HUES48 (cell line): ENCODE measurements around the gene HK1.
A peak's percentile ranks its signal among the peaks of the same experiment; 100 is the strongest.

Experiments
- H3K27ac ChIP-seq: one replicate; pipeline ENCODE4 v1.7.0; 2013; ENCODE audit warnings: low read depth, low read length, inconsistent platforms
- H3K27me3 ChIP-seq: 2 replicates; pipeline ENCODE4 v1.6.1; 2013; ENCODE audit warnings: mild to moderate bottlenecking, low read length; ENCODE audit not compliant: control insufficient read depth, insufficient read depth
- H3K36me3 ChIP-seq: 2 replicates; pipeline ENCODE4 v1.6.1; 2013; ENCODE audit warnings: low read length; ENCODE audit not compliant: control insufficient read depth, insufficient read depth
- H3K4me1 ChIP-seq: 2 replicates; pipeline ENCODE4 v1.6.1; 2013; ENCODE audit warnings: mild to moderate bottlenecking, low read length; ENCODE audit not compliant: control insufficient read depth, insufficient read depth
- H3K4me3 ChIP-seq: 2 replicates; pipeline ENCODE4 v1.5.1; 2013; ENCODE audit warnings: mild to moderate bottlenecking, low read depth, low read length
- H3K9ac ChIP-seq: 2 replicates; pipeline ENCODE4 v1.6.1; 2013; ENCODE audit warnings: mild to moderate bottlenecking, low read depth, low read length, moderate library complexity
- H3K9me3 ChIP-seq: 2 replicates; pipeline ENCODE4 v1.6.1; 2013; ENCODE audit warnings: low read length; ENCODE audit not compliant: control insufficient read depth, insufficient read depth

Gene HK1

DNA sequence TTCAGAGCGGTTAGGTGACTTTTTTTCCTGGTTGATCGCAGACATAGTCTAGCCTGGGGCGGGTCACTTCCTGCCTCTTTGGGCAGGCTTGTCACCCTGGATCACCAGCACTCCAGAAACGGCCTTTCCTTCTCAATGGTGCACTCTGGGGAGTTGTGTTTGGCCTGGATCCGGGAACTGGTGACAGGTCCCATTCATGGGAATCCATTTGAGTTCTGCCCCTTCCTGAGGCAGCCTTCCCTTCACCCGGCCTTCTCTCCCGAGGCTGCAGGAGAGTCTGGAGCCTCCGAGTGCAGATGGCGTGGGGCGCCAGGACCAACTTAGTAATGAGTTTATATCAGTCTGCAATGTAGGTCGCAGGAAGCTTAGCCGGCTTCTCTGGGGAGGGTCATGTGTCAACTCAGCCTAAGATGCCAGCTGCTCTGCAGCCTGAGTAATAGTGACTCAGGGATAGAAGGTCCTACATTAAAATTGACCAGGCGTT, 84.2 kb downstream of the HK1 start:
- Histone ChIP-seq H3K9ac (no peak overlapping the region), H3K4me1 (peaks cover 10% of the 10 kb centered on the region; the same call in 1 of the 2 replicates), H3K27ac (no peak overlapping the region), H3K9me3 (no peaks in the 10 kb centered on the region), H3K36me3 (peaks cover 65% of the 10 kb centered on the region), H3K27me3 (no peaks in the 10 kb centered on the region), H3K4me3 (no peak overlapping the region)

DNA sequence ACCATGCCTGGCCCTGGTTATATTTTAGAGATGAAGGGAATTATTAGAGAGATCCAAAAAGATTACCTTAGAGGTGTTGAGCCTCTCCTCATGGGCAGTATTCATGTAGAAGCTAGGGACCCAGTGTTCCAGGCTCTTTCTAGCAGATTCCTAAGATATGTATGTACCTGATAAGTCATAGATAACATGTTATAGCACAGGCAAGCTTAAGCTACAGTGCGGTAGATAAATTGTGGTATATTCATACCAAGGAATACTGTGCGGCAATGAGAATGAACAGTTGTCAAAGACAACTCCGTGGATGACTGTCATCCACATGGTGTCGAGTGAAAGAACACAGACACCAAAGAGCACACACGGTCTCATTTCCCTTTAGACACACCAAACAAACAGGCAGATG, 85.4 kb downstream of the HK1 start:
- Histone ChIP-seq H3K27ac (no peak overlapping the region), H3K27me3 (no peaks in the 10 kb centered on the region), H3K36me3 (peaks cover 75% of the 10 kb centered on the region), H3K4me1 (peaks cover 10% of the 10 kb centered on the region; the same call in 1 of the 2 replicates), H3K9me3 (no peaks in the 10 kb centered on the region), H3K9ac (no peak overlapping the region), H3K4me3 (no peak overlapping the region)

DNA sequence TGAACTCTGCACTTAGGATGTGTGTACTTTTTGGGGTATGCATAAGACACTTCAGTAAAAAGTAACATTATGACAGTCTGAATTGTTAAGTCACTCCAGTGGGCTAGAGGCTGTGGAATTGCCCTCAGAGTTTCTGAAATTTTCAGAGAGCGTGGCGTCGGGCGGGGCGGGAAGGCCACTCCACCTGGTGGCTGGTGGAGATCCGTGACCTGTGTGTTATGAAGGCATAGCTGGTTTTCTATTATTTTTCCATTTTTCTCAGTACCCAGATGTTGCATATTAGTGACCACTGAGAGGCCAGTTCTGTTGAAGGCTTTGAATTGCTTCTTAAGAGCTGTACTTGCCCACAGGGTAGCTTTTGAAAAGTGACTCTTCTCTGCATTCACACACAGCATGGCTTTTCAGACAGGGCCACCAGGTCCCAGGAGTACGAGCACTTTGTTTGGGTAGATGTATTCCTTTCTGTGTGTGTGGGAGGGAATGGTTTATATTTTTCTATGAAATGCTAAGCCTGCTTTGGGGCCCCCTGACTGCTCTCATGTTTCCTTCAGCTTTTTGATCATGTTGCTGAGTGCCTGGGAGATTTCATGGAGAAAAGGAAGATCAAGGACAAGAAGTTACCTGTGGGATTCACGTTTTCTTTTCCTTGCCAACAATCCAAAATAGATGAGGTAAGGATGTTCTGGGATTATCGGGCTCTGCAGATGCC, 86.1 kb downstream of the HK1 start:
- Histone ChIP-seq H3K9me3 (no peaks in the 10 kb centered on the region), H3K27ac (no peak overlapping the region), H3K4me1 (peaks cover 6% of the 10 kb centered on the region; the same call in 1 of the 2 replicates), H3K27me3 (no peaks in the 10 kb centered on the region), H3K36me3 (peaks cover 82% of the 10 kb centered on the region), H3K4me3 (no peak overlapping the region), H3K9ac (no peak overlapping the region)

DNA sequence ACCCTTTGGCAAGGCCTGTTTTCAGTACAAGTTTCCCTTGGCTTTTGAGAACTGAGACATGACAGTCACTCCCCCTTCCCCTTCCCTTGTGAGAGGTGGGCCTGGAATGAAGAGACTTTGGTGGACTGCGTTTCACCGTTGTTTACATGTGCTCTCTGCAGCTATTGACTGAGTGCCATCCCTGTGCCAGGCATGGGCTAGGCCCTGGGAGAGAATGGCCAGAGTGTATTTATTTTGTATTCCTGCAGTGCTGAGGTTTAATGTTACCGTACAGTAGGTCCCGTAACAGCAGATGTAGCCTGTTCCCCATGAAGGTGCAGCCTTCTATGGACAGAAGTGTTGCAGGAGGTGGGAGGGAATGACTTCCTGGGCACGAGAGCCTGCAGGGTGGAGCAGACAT, 88.4 kb downstream of the HK1 start:
- Histone ChIP-seq H3K4me1 (no peaks in the 10 kb centered on the region; the same call in 1 of the 2 replicates), H3K27me3 (no peaks in the 10 kb centered on the region), H3K9ac (no peak overlapping the region), H3K4me3 (no peak overlapping the region), H3K36me3 (peaks cover 82% of the 10 kb centered on the region), H3K9me3 (no peaks in the 10 kb centered on the region), H3K27ac (no peak overlapping the region)

DNA sequence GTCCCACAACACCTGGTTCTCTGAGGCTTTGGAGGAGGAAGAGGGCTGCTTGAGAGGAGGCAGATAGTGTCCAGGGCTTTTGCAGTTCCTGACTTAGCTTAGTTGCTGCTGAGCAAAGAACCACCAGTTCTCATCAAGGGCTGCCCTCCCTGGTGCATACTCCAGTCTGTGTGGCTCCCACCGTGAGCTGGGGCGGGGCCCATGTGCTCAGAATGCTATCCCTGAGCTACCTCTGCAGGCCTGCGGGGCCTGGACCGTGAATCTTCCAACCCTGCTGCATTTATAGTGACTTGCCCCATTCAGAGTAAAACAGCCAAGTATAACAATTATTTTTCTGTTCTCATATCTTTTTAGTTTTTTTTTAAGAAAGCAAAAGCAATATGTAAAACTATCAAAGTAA, 89.2 kb downstream of the HK1 start:
- no peaks in the 10 kb centered on the region; the same call in 1 of the 2 replicates for H3K4me1 ChIP-seq
- no peak overlapping the region for H3K9ac ChIP-seq
- peaks cover 89% of the 10 kb centered on the region for H3K36me3 ChIP-seq
- H3K4me3 ChIP-seq: no peak overlapping the region
- no peak overlapping the region for H3K27ac ChIP-seq
- H3K9me3 ChIP-seq: no peaks in the 10 kb centered on the region
- no peaks in the 10 kb centered on the region for H3K27me3 ChIP-seq

DNA sequence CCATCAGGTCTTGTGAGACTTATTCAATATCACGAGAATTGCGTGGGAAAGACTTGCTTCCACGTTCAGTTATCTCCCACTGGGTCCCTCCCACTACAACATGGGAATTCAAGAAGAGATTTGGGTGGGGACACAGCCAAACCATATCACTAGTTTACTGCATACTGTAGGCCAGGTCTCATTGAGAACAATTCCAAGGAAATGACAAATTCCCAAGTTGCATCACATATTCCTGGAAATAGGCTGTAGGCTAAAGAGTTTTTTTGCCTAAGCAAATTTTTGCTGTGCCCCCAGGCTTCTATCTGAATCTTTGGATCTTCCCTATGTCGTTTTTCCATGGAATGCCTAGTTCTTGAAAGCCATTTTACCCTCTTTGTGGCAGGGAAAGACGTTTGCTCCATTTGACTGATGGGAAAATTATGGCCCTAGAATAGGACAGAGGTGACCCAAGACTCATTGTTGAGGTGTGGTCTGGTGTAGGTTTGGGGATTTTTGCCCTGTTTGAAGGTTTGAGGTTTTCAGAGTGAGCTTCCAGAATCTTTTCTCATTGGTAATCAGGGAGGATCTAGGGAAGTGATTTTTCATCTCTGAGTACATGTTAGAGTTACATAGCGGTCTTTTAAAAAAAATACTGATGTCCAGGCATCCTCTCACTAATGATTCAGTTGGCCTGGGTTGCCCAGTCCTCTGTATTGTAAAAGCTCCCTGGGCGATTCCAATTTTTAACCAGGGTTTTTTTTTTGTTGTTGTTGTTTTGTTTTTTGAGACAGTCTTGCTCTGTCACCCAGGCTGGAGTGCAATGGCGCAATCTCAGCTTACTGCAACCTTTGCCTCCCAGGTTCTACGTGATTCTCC, 94.1 kb downstream of the HK1 start:
- no peaks in the 10 kb centered on the region for H3K27me3 ChIP-seq
- peaks cover 78% of the 10 kb centered on the region for H3K36me3 ChIP-seq
- H3K27ac ChIP-seq: no peak overlapping the region
- no peak overlapping the region for H3K4me3 ChIP-seq
- no peak overlapping the region for H3K9ac ChIP-seq
- H3K9me3 ChIP-seq: no peaks in the 10 kb centered on the region
- peaks cover 14% of the 10 kb centered on the region for H3K4me1 ChIP-seq

DNA sequence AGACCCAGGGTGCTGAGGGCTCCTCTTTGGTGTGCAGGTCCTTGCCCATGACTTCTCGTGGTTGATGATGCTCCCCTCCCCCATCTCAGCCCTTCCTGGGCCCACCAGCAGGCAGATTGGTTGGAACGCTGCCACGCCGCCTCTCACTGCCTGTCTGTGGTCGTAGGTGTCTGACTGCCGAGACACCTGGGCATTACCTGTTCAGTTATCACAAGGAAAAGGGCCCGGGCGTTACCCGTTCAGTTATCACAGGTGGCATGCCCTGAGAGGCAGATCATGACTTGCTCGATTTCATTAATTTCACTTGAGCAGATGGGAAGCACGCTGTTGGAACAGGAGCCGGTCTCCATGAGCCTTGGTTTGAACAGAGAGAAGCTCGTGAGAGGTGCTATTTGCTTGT, 95.9 kb downstream of the HK1 start:
- Histone ChIP-seq H3K4me1 (peaks cover 14% of the 10 kb centered on the region), H3K9ac (no peak overlapping the region), H3K27ac (no peak overlapping the region), H3K4me3 (no peak overlapping the region), H3K9me3 (no peaks in the 10 kb centered on the region), H3K36me3 (peaks cover 79% of the 10 kb centered on the region), H3K27me3 (no peaks in the 10 kb centered on the region)

DNA sequence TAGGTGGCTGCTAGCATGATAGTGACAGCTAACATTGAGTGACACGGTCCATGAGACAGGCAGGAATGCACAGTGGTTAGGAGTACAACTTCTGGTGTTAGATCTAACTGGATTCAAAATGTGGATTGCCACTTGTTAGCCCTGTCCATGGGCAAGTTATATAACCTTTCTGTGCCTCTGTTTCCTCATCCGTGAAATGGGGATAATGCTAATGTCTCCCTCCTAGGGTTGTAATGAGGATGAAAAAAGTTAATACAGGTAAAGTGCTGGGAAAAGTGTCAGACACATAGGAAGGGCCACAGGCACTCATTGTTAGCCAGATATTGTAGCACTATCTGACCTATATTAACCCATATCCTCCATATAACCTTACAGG, 96.6 kb downstream of the HK1 start:
- no peak overlapping the region for H3K9ac ChIP-seq
- no peak overlapping the region for H3K4me3 ChIP-seq
- H3K9me3 ChIP-seq: no peaks in the 10 kb centered on the region
- peaks cover 79% of the 10 kb centered on the region for H3K36me3 ChIP-seq
- no peaks in the 10 kb centered on the region for H3K27me3 ChIP-seq
- peaks cover 14% of the 10 kb centered on the region for H3K4me1 ChIP-seq
- H3K27ac ChIP-seq: peak overlapping the region; percentile 63

DNA sequence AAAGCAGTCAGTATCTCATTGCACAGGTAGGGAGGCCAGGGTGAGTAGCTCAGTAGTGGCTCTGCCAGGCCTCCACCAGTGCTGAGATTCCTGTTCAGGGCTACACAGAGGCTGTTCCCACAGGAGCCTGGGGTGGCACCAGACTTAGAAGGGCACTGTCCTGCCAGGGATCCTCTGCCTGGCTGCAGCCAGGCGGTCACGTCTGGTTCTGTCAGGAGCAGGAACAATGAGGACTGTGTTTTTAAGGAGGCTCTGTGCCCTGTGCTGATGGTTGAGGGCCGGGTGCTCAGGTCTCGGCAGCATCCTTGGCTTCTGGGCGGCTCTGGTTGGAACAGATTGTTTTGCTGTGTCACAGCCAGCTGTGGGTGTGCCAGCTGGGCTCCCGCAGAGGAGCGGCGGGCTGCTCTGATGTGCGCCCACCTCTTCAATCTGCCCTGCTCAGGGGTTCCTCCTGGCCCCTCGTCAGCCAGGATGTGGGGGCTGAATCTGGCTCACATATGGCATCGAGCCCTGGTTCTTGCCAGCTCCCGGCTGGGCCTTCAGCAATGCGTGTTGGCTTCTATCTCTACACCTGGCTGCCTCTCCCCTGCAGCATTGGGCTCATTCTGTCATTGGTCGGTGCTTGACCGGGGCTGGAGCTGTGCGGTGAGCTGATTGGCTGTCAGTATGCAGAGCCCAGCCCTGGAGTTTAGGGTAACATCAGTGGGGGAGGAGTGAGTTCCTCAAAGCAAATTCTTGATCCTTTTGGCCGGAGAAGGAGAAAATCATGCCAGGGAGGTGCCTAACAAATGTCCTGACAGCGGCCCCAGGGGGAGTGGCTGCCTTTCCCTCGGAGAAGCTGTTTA, 97.2 kb downstream of the HK1 start:
- H3K9ac ChIP-seq: no peak overlapping the region; the same call in 1 of the 2 replicates

DNA sequence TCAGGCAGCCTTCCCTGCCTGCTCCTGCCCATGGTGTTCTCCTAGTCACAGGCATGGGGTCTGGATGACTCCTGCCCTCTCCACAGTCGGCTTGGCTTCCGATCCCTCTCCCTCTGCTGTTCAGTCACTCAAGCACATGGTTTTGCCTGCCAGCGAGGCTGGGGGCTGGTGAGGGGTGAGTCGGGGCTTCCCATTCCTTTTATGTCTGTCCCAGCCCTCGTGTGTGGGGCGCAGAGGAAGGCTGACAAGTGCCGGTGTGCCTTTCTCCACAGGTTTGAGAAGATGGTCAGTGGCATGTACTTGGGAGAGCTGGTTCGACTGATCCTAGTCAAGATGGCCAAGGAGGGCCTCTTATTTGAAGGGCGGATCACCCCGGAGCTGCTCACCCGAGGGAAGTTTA, 98.4 kb downstream of the HK1 start:
- Histone ChIP-seq H3K27ac (no peak overlapping the region), H3K27me3 (no peaks in the 10 kb centered on the region), H3K36me3 (peaks cover 80% of the 10 kb centered on the region), H3K9me3 (no peaks in the 10 kb centered on the region), H3K4me1 (peaks cover 14% of the 10 kb centered on the region), H3K4me3 (no peak overlapping the region), H3K9ac (no peak overlapping the region)

More for the DNA sequence above, 97.2 kb downstream of the HK1 start:
- Histone ChIP-seq H3K4me1 (peaks cover 14% of the 10 kb centered on the region), H3K36me3 (peaks cover 79% of the 10 kb centered on the region), H3K27me3 (no peaks in the 10 kb centered on the region), H3K27ac (peak overlapping the region; percentile 63), H3K4me3 (no peak overlapping the region), H3K9me3 (no peaks in the 10 kb centered on the region)
